ENCODE measurements around the gene MPPED1. TPM values are rescaled to one million over a fixed set of nuclear protein-coding genes. Genes with fewer than 3 reads are reported as not detected.

MPPED1 gene
- total RNA-seq, 1 donor from 2014 or later, result 1.7 TPM

GRCh38 chr22:43390166-43390565 is 21.6 kb upstream of the MPPED1 start:
- Mint-ChIP-seq H3K4me3 (no peak overlapping the region), H3K27ac (ENCODE audit: unreplicated experiment) (no peak overlapping the region)

GRCh38 chr22:43390872-43391271 is 20.9 kb upstream of the MPPED1 start:
- Mint-ChIP-seq H3K27me3 (ENCODE audit: low read depth) (peaks cover 25% of the 10 kb centered on the region), H3K9me3 (peaks cover 4% of the 10 kb centered on the region), H3K36me3 (ENCODE audit: low read depth) (no peaks in the 10 kb centered on the region), H3K4me3 (no peak overlapping the region), H3K27ac (ENCODE audit: unreplicated experiment) (no peak overlapping the region), H3K4me1 (peaks cover 16% of the 10 kb centered on the region)
- DNase-seq (ENCODE audit: low read depth, low spot score), result no peak
- TF ChIP-seq, protein P1, sequence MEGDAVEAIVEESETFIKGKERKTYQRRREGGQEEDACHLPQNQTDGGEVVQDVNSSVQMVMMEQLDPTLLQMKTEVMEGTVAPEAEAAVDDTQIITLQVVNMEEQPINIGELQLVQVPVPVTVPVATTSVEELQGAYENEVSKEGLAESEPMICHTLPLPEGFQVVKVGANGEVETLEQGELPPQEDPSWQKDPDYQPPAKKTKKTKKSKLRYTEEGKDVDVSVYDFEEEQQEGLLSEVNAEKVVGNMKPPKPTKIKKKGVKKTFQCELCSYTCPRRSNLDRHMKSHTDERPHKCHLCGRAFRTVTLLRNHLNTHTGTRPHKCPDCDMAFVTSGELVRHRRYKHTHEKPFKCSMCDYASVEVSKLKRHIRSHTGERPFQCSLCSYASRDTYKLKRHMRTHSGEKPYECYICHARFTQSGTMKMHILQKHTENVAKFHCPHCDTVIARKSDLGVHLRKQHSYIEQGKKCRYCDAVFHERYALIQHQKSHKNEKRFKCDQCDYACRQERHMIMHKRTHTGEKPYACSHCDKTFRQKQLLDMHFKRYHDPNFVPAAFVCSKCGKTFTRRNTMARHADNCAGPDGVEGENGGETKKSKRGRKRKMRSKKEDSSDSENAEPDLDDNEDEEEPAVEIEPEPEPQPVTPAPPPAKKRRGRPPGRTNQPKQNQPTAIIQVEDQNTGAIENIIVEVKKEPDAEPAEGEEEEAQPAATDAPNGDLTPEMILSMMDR (conservative IDR thresholded peaks at IDR 0.05), result no peak

More at GRCh38 chr22:43390166-43390565, 21.6 kb upstream of the MPPED1 start:
- DNase-seq (ENCODE audit: low read depth, low spot score), result no peak
- TF ChIP-seq, protein P1 (conservative IDR thresholded peaks at IDR 0.05), result no peak
- H3K27me3 Mint-ChIP-seq (ENCODE audit: low read depth), result peaks cover 32% of the 10 kb centered on the region
- H3K9me3 Mint-ChIP-seq, result peaks cover 4% of the 10 kb centered on the region
- peaks cover 16% of the 10 kb centered on the region for H3K4me1 Mint-ChIP-seq
- no peaks in the 10 kb centered on the region for H3K36me3 Mint-ChIP-seq (ENCODE audit: low read depth)

DNA sequence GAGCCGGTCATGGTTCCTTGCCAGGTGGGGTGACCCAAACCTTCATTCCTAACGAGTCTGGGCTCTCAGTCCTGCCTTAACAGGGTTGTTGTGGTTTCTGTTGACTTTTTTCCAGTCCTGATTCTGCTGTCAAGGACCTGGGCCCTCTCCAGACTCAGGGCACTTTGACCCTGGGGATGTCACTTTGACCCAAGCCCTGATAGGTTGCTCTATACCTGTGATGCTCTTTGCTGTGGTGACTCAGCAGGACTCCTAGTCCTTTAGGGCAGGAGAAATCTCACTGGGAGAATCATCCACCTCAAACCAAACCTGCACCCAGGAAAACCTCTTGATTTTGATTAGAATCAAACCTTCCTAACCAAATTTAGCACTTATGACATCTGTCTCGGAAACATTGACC is 20.5 kb upstream of the MPPED1 start:
- DNase-seq (ENCODE audit: low read depth, low spot score), result no peak
- H3K27me3 Mint-ChIP-seq (ENCODE audit: low read depth), result peaks cover 21% of the 10 kb centered on the region
- H3K4me3 Mint-ChIP-seq, result no peak overlapping the region
- H3K36me3 Mint-ChIP-seq (ENCODE audit: low read depth), result no peaks in the 10 kb centered on the region
- peak overlapping the region; percentile 86 for H3K27ac Mint-ChIP-seq (ENCODE audit: unreplicated experiment)
- TF ChIP-seq, protein P1 (conservative IDR thresholded peaks at IDR 0.05), result no peak
- peaks cover 4% of the 10 kb centered on the region for H3K9me3 Mint-ChIP-seq
- peaks cover 16% of the 10 kb centered on the region for H3K4me1 Mint-ChIP-seq

DNA sequence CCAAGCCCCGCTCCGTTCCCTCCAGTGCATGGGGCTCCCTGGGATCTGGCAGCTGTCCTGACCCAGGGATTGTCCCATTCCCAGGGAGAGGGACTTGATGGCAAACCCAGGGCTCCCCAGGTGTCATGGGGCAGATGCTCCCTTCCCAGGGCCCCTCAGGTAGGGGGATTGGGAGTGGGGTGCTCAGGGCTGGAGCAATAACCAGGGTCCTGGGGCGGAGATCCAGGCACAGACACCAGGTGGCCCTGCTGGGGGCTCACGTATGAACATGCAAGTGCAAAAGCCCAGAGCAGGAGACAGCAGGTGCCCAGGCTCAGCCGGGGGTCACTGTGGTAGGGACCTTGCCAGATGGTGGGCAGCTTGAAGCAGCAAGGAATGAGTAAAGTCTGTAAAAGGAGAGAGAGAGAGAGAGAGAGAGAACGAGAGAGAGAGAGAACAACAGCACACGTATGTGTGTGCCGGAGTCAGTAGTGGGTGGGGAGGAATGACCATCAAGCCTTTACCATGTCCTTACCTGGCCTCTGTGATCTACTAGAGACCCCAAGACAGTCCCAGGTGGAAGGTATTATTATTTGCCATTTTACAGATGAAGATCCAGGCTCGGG is 19.3 kb upstream of the MPPED1 start:
- peaks cover 4% of the 10 kb centered on the region for H3K9me3 Mint-ChIP-seq
- peak overlapping the region; percentile 95 for H3K27ac Mint-ChIP-seq (ENCODE audit: unreplicated experiment)
- H3K27me3 Mint-ChIP-seq (ENCODE audit: low read depth), result peaks cover 9% of the 10 kb centered on the region
- no peaks in the 10 kb centered on the region for H3K36me3 Mint-ChIP-seq (ENCODE audit: low read depth)
- TF ChIP-seq, protein P1 (conservative IDR thresholded peaks at IDR 0.05), result no peak
- H3K4me3 Mint-ChIP-seq, result no peak overlapping the region
- H3K4me1 Mint-ChIP-seq, result peaks cover 16% of the 10 kb centered on the region
- no peak for DNase-seq (ENCODE audit: low read depth, low spot score)

- Mint-ChIP-seq H3K9me3 (peaks cover 4% of the 10 kb centered on the region), H3K27me3 (ENCODE audit: low read depth) (peaks cover under 1% of the 10 kb centered on the region), H3K4me3 (no peak overlapping the region), H3K4me1 (peaks cover 17% of the 10 kb centered on the region), H3K36me3 (ENCODE audit: low read depth) (no peaks in the 10 kb centered on the region), H3K27ac (ENCODE audit: unreplicated experiment) (peak overlapping the region; percentile 95)
- no peak for DNase-seq (ENCODE audit: low read depth, low spot score)
- TF ChIP-seq, protein P1 (conservative IDR thresholded peaks at IDR 0.05), result no peak
Measured at GRCh38 chr22:43393132-43393843, 18.5 kb upstream of the MPPED1 start.
